GM18909 (cell line): ENCODE results near the gene MYL1.
A peak's percentile ranks its signal among the peaks of the same experiment; 100 is the strongest.

Source experiments
- ATAC-seq: cut with Tn5 transposase; IDR thresholded peaks from one replicate; pipeline ENCODE4 v1.9.1; 2021; ENCODE audit warnings: mild to moderate bottlenecking; ENCODE audit not compliant: unreplicated experiment, poor library complexity

The MYL1 gene

GRCh38 chr2:210269148-210269547, 45.8 kb downstream of the MYL1 start:
- ATAC-seq, result no peak

- ATAC-seq, result no peak
Observed at GRCh38 chr2:210268281-210268680, 46.7 kb downstream of the MYL1 start.

GRCh38 chr2:210267698-210268097, 47.3 kb downstream of the MYL1 start:
- ATAC-seq, result peak; percentile 76

- ATAC-seq, result no peak
Observed at GRCh38 chr2:210264282-210264681, 50.7 kb downstream of the MYL1 start.

GRCh38 chr2:210263841-210264240, 51.1 kb downstream of the MYL1 start:
- no peak for ATAC-seq

GRCh38 chr2:210262036-210262435, 52.9 kb downstream of the MYL1 start:
- no peak for ATAC-seq

- no peak for ATAC-seq
Observed at GRCh38 chr2:210259687-210260086, 55.3 kb downstream of the MYL1 start.

GRCh38 chr2:210252699-210253606, 62.0 kb downstream of the MYL1 start:
- no peak for ATAC-seq

- ATAC-seq, result no peak
Observed at GRCh38 chr2:210250622-210251021, 64.4 kb downstream of the MYL1 start.
